Activated T-helper 1 cell treated with anti-CD3 and anti-CD28 coated beads, Interleukin-2, amount 50 U/mL, for 16 hours (primary cell): Measurements from ENCODE around the gene GPR139.

Source experiments
- DNase-seq, 2 donors: peaks; one replicate each; pipeline ENCODE4 v3.0.0-alpha.2; 2020; ENCODE audit warnings: low read depth in 1 of 2, low spot score in 1 of 2

The GPR139 gene

DNA sequence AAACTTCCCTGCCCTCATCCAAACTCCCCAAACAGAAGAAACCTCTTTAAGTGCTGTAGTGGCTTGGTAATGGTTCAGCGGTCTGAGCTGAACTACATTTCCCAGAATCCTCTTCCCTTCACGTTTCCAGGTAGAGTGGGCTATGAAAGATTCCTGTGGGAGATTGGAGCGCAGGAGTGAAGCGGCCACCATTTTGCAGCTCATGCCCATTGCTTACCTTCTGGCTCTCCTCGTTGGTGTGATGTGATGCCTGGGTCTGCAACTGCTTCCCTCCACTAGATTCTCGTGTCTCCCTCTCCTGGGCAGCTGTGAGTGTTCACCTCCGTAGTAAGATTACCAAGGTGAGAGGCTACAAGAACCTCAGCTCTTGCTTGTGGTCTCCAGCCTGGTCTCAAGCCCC, 82.1 kb downstream of the GPR139 start:
- DNase-seq, result no peak

- DNase-seq, result no peak
Measured at GRCh38 chr16:19984135-19984534, 89.6 kb downstream of the GPR139 start.
